ENCODE results near the gene TERC.

Gene TERC

GRCh38 chr3:169764882-169765612 lies at the start of gene TERC:
Gene TERC (minus strand): TSS chr3:169765060.
- DNase-seq (ENCODE audit: low spot score) = peak; percentile 82

- DNase-seq (ENCODE audit: low spot score) = peak; percentile 27
These were observed 49.1 kb upstream of the TERC start for GRCh38 chr3:169813757-169814517.

GRCh38 chr3:169813278-169813677 lies 48.4 kb upstream of the TERC start:
- no peak for DNase-seq (ENCODE audit: low spot score)

- peak; percentile 63 for DNase-seq (ENCODE audit: low spot score)
These were observed 47.7 kb upstream of the TERC start, which contains the start of the genes LRRC34 and LRRIQ4 for GRCh38 chr3:169812332-169813235. Gene LRRC34 (minus strand): TSS chr3:169812904. CDS start chr3:169812548, 356 bp downstream. Gene LRRIQ4 (plus strand): TSS chr3:169812870. CDS start chr3:169821922, 9,052 bp downstream.

- no peak for DNase-seq (ENCODE audit: low spot score)
These were observed 46.9 kb upstream of the TERC start for GRCh38 chr3:169811631-169812331.

- DNase-seq (ENCODE audit: low spot score) = no peak
These were observed 44.5 kb upstream of the TERC start for GRCh38 chr3:169809230-169809795.

GRCh38 chr3:169804681-169805080 lies 39.8 kb upstream of the TERC start:
- no peak for DNase-seq (ENCODE audit: low spot score)

- no peak for DNase-seq (ENCODE audit: low spot score)
These were observed 27.5 kb upstream of the TERC start for GRCh38 chr3:169792359-169792758.

- DNase-seq (ENCODE audit: low spot score) = no peak
These were observed 26.0 kb upstream of the TERC start for GRCh38 chr3:169790687-169791429.

- DNase-seq (ENCODE audit: low spot score) = no peak
These were observed 25.4 kb upstream of the TERC start for GRCh38 chr3:169790219-169790618.

GRCh38 chr3:169787791-169788190 lies 22.9 kb upstream of the TERC start:
- DNase-seq (ENCODE audit: low spot score) = no peak

GRCh38 chr3:169787120-169787519 lies 22.3 kb upstream of the TERC start:
- no peak for DNase-seq (ENCODE audit: low spot score)

- no peak for DNase-seq (ENCODE audit: low spot score)
These were observed 16.5 kb upstream of the TERC start for GRCh38 chr3:169781209-169781855.

- DNase-seq (ENCODE audit: low spot score) = no peak
These were observed 15.9 kb upstream of the TERC start for GRCh38 chr3:169780742-169781141.

GRCh38 chr3:169777822-169778221 lies 13.0 kb upstream of the TERC start:
- DNase-seq (ENCODE audit: low spot score) = no peak

- DNase-seq (ENCODE audit: low spot score) = no peak
These were observed 9.3 kb upstream of the TERC start for GRCh38 chr3:169774186-169774585.

GRCh38 chr3:169772897-169773816 lies 8.3 kb upstream of the TERC start, which contains the start of gene MYNN:
Gene MYNN (plus strand): TSS chr3:169773396. CDS start chr3:169774296, 900 bp downstream.
- DNase-seq (ENCODE audit: low spot score) = peak; percentile 84

- DNase-seq (ENCODE audit: low spot score) = peak; percentile 59
These were observed 7.5 kb upstream of the TERC start for GRCh38 chr3:169772305-169772896.
